ENCODE results near the gene PPM1A. TPM values are rescaled to one million over a fixed set of nuclear protein-coding genes. Genes with fewer than 3 reads are reported as not detected.

Gene PPM1A
- total and polyA plus RNA-seq, 2 donors from 2014 or later = 42.3 to 60.3 TPM

DNA sequence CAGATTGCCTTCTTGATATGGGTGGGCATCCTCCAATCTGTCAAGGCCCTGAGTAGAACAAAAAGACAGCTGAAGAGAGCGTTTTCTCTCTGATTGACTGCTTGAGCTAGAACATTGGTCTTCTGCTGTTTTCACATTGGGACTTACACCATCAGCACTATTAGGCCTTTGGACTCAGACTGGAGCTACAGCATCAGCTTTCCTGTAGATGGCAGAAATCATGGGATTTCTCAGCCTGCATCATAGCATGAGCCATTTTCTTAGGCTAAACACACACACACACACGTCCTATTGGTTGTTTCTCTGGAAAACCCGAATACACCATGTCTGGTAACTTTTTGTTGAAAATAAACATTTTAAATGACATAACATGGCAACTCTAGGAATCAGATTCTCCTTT, 15.8 kb upstream of the PPM1A start:
- no peaks in the 10 kb centered on the region for H3K27me3 ChIP-seq (ENCODE audit: control insufficient read depth, insufficient read depth, low read length)
- no peaks in the 10 kb centered on the region for H3K36me3 ChIP-seq (ENCODE audit: control insufficient read depth in 2 of 3, insufficient read depth in 3 of 3, low read length in 3 of 3)
- no peaks in the 10 kb centered on the region for H3K9me3 ChIP-seq (ENCODE audit: control insufficient read depth in 2 of 3, insufficient read depth in 1 of 3, low read length in 3 of 3)
- DNase-seq (no peak), FAIRE-seq (no peak)
- intact Hi-C loops (cut with DNase I) = no loop called here
- no peaks in the 10 kb centered on the region for H3K4me1 ChIP-seq (ENCODE audit: control insufficient read depth in 2 of 3, insufficient read depth in 2 of 3, low read depth in 1 of 3, low read length in 3 of 3)
- no peak overlapping the region for H3K4me3 ChIP-seq (ENCODE audit: low read length in 3 of 3)
- no peak overlapping the region for H3K27ac ChIP-seq (ENCODE audit: low read depth in 2 of 2, low read length in 2 of 2)
- no peak overlapping the region for H3K9ac ChIP-seq (ENCODE audit: low read length in 3 of 3)
- TF ChIP-seq, protein P1, sequence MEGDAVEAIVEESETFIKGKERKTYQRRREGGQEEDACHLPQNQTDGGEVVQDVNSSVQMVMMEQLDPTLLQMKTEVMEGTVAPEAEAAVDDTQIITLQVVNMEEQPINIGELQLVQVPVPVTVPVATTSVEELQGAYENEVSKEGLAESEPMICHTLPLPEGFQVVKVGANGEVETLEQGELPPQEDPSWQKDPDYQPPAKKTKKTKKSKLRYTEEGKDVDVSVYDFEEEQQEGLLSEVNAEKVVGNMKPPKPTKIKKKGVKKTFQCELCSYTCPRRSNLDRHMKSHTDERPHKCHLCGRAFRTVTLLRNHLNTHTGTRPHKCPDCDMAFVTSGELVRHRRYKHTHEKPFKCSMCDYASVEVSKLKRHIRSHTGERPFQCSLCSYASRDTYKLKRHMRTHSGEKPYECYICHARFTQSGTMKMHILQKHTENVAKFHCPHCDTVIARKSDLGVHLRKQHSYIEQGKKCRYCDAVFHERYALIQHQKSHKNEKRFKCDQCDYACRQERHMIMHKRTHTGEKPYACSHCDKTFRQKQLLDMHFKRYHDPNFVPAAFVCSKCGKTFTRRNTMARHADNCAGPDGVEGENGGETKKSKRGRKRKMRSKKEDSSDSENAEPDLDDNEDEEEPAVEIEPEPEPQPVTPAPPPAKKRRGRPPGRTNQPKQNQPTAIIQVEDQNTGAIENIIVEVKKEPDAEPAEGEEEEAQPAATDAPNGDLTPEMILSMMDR (IDR thresholded peaks at IDR 0.05; ENCODE audit: borderline replicate concordance, extremely low read depth, insufficient read depth) = no peak

- Histone ChIP-seq H3K27ac (ENCODE audit: low read depth in 2 of 2, low read length in 2 of 2) (no peak overlapping the region), H3K9me3 (ENCODE audit: control insufficient read depth in 2 of 3, insufficient read depth in 1 of 3, low read length in 3 of 3) (no peaks in the 10 kb centered on the region), H3K27me3 (ENCODE audit: control insufficient read depth, insufficient read depth, low read length) (no peaks in the 10 kb centered on the region), H3K36me3 (ENCODE audit: control insufficient read depth in 2 of 3, insufficient read depth in 3 of 3, low read length in 3 of 3) (no peaks in the 10 kb centered on the region), H3K4me3 (ENCODE audit: low read length in 3 of 3) (no peak overlapping the region), H3K4me1 (ENCODE audit: control insufficient read depth in 2 of 3, insufficient read depth in 2 of 3, low read depth in 1 of 3, low read length in 3 of 3) (no peaks in the 10 kb centered on the region), H3K9ac (ENCODE audit: low read length in 3 of 3) (no peak overlapping the region)
- DNase-seq = no peak
- intact Hi-C loops (cut with DNase I) = no loop called here
- FAIRE-seq = no peak
- TF ChIP-seq, protein P1 (IDR thresholded peaks at IDR 0.05; ENCODE audit: borderline replicate concordance, extremely low read depth, insufficient read depth) = no peak
These were observed 15.1 kb upstream of the PPM1A start for GRCh38 chr14:60233891-60234290.

- FAIRE-seq = no peak
- H3K4me3 ChIP-seq (ENCODE audit: low read length in 3 of 3) = no peak overlapping the region
- no peak overlapping the region for H3K27ac ChIP-seq (ENCODE audit: low read depth in 2 of 2, low read length in 2 of 2)
These were observed 13.6 kb upstream of the PPM1A start for GRCh38 chr14:60235440-60235839.

More at GRCh38 chr14:60235440-60235839, 13.6 kb upstream of the PPM1A start:
- intact Hi-C loops (cut with DNase I) = no loop called here
- Histone ChIP-seq H3K4me1 (ENCODE audit: control insufficient read depth in 2 of 3, insufficient read depth in 2 of 3, low read depth in 1 of 3, low read length in 3 of 3) (no peaks in the 10 kb centered on the region), H3K36me3 (ENCODE audit: control insufficient read depth in 2 of 3, insufficient read depth in 3 of 3, low read length in 3 of 3) (no peaks in the 10 kb centered on the region), H3K9ac (ENCODE audit: low read length in 3 of 3) (no peak overlapping the region), H3K27me3 (ENCODE audit: control insufficient read depth, insufficient read depth, low read length) (no peaks in the 10 kb centered on the region), H3K9me3 (ENCODE audit: control insufficient read depth in 2 of 3, insufficient read depth in 1 of 3, low read length in 3 of 3) (no peaks in the 10 kb centered on the region)
- DNase-seq = no peak
- TF ChIP-seq, protein P1 (IDR thresholded peaks at IDR 0.05; ENCODE audit: borderline replicate concordance, extremely low read depth, insufficient read depth) = no peak

Data from kidney (tissue), 14 donors.